GM12878 (cell line): ENCODE measurements around the gene ACTL6B. TPM values are rescaled to one million over a fixed set of nuclear protein-coding genes. Genes with fewer than 3 reads are reported as not detected.

Source experiments
- ATAC-seq: fragments of 200-7000 bp; cut with Tn5 transposase; 3 replicates; pipeline ENCODE4 v1.9.1; 2020; ENCODE audit warnings: mild to moderate bottlenecking, moderate library complexity
- BruUV-seq: library from RNA; stranded (reverse); fragments of 400-500 nt; replicated peaks from 2 replicates; lab custom pipeline; 2021; lab: Mats Ljungman, UMichigan
- CTCF ChIA-PET: fragments of 300-600 bp; sonication (Branson Sonifier 250); formaldehyde crosslinking; extraction: SDS; loops from one replicate; lab custom pipeline; 2021; ENCODE audit warnings: inconsistent platforms; lab: Yijun Ruan, JAX
- POLR2A ChIA-PET: fragments of 350-600 bp; formaldehyde crosslinking; extraction: SDS; loops from one replicate; lab custom pipeline; 2021; ENCODE audit warnings: inconsistent platforms; lab: Charles Lee
- RAD21 ChIA-PET: fragments of 300-600 bp; sonication (Branson Sonifier 250); formaldehyde crosslinking; loops from one replicate; lab custom pipeline; 2023; ENCODE audit warnings: antibody characterized with exemption; ENCODE audit not compliant: unreplicated experiment; lab: Charles Lee
- SMC1A ChIA-PET: fragments of 300-600 bp; sonication (Branson Sonifier 250); formaldehyde crosslinking; loops from one replicate; lab custom pipeline; 2023; ENCODE audit not compliant: unreplicated experiment, uncharacterized antibody; lab: Charles Lee
- DNase-seq: peaks from one replicate; pipeline ENCODE4 v3.0.0-alpha.2; 2011; ENCODE audit warnings: low read depth, low spot score
- FAIRE-seq: peaks from 3 replicates; lab custom pipeline; 2011; peaks lifted over from hg19 to GRCh38; lab: Jason Lieb, UNC
- H2AFZ ChIP-seq: 2 replicates; pipeline ENCODE4 v1.6.0; 2011; ENCODE audit warnings: low read depth, low read length, control low read depth; ENCODE audit not compliant: control insufficient read depth
- H3K27ac ChIP-seq: 2 replicates; pipeline ENCODE4 v1.5.1; 2011; ENCODE audit warnings: control low read depth; ENCODE audit not compliant: control insufficient read depth, insufficient read depth
- H3K27me3 ChIP-seq, 2 experiments: replicated peaks in 1 of 2; 2 replicates each; pipeline versions ENCODE4 v1.6.0 to v1.6.1; 2011; ENCODE audit warnings: low read length in 1 of 2; ENCODE audit not compliant: control insufficient read depth in 2 of 2, insufficient read depth in 2 of 2
- H3K36me3 ChIP-seq, 2 experiments: 2 replicates each; pipeline ENCODE4 v1.5.1; 2011; ENCODE audit warnings: low read length in 1 of 2; ENCODE audit not compliant: control insufficient read depth in 2 of 2, insufficient read depth in 2 of 2
- H3K4me1 ChIP-seq: 2 replicates; pipeline ENCODE4 v1.6.1; 2011; ENCODE audit warnings: mild to moderate bottlenecking, low read length, moderate library complexity, mixed read lengths; ENCODE audit not compliant: control insufficient read depth, insufficient read depth
- H3K4me2 ChIP-seq: 2 replicates; pipeline ENCODE4 v1.6.0; 2011; ENCODE audit warnings: control low read depth; ENCODE audit not compliant: control insufficient read depth, insufficient read depth
- H3K4me3 ChIP-seq: fragments of 200-600 bp; sonication (generic); 2 replicates; pipeline ENCODE4 v1.5.1; 2016
- H3K79me2 ChIP-seq: 2 replicates; pipeline ENCODE4 v1.6.0; 2011; ENCODE audit warnings: low read length; ENCODE audit not compliant: control insufficient read depth, insufficient read depth
- H3K9ac ChIP-seq: 2 replicates; pipeline ENCODE4 v1.8.0; 2011; ENCODE audit warnings: low read length, control low read depth, mixed read lengths; ENCODE audit not compliant: control insufficient read depth, insufficient read depth
- H3K9me3 ChIP-seq: replicated peaks from 3 replicates; pipeline ENCODE4 v1.5.1; 2011; ENCODE audit warnings: mild to moderate bottlenecking, low read length; ENCODE audit not compliant: control insufficient read depth, insufficient read depth
- H4K20me1 ChIP-seq: 2 replicates; pipeline ENCODE4 v1.6.0; 2011; ENCODE audit not compliant: control insufficient read depth, insufficient read depth
- ASH2L ChIP-seq: fragments of 300-600, 200-600 bp; sonication (generic); IDR thresholded peaks from 2 replicates; pipeline ENCODE4 v1.6.1; 2017; ENCODE audit warnings: low read depth, mild to moderate bottlenecking, borderline replicate concordance
- CEBPB ChIP-seq, 2 experiments: fragments of 150-350 bp in 1 of 2; IDR thresholded peaks; 2 replicates each; pipeline ENCODE4 v1.6.1; 2012 to 2014; ENCODE audit warnings: low read depth in 2 of 2, low read length in 2 of 2, borderline replicate concordance in 1 of 2, inconsistent platforms in 1 of 2
- CREM ChIP-seq: IDR thresholded peaks from 2 replicates; pipeline ENCODE4 v1.6.1; 2014; ENCODE audit warnings: antibody characterized with exemption, low read depth
- EED ChIP-seq: sonication (generic); IDR thresholded peaks from 2 replicates; pipeline ENCODE4 v1.6.1; 2016; ENCODE audit warnings: antibody characterized with exemption, low read depth
- FOS ChIP-seq: IDR thresholded peaks from 3 replicates; pipeline ENCODE4 v1.6.1; 2011; ENCODE audit warnings: borderline replicate concordance; ENCODE audit not compliant: insufficient read length; ENCODE audit errors: extremely low read depth
- HDGF ChIP-seq: fragments of 450-650 bp; IDR thresholded peaks from 2 replicates; pipeline ENCODE4 v1.6.1; 2016; ENCODE audit warnings: antibody characterized with exemption
- KDM1A ChIP-seq: fragments of 200-600 bp; sonication (generic); IDR thresholded peaks from 2 replicates; pipeline ENCODE4 v1.6.1; 2016; ENCODE audit warnings: borderline replicate concordance
- MEF2B ChIP-seq: fragments of 450-650 bp; IDR thresholded peaks from 2 replicates; pipeline ENCODE4 v1.6.1; 2018; ENCODE audit warnings: mild to moderate bottlenecking, moderate library complexity; ENCODE audit not compliant: partially characterized antibody, poor library complexity, severe bottlenecking
- NRF1 ChIP-seq: conservative IDR thresholded peaks from 2 replicates; pipeline ENCODE4 v1.6.1; 2011; ENCODE audit warnings: mild to moderate bottlenecking, low read depth, low read length, improper control_type of control experiment
- PAX5 ChIP-seq: IDR thresholded peaks from 2 replicates; pipeline ENCODE4 v1.6.1; 2011; ENCODE audit warnings: low read depth, low read length, borderline replicate concordance
- POU2F2 ChIP-seq: IDR thresholded peaks from 3 replicates; pipeline ENCODE4 v1.6.1; 2011; ENCODE audit warnings: low read depth, mild to moderate bottlenecking, low read length, borderline replicate concordance
- PRDM15 ChIP-seq: fragments of 450-650 bp; formaldehyde crosslinking; IDR thresholded peaks from 2 replicates; pipeline ENCODE4 v1.4.0; 2020; ENCODE audit warnings: mild to moderate bottlenecking, moderate library complexity
- SREBF2 ChIP-seq: IDR thresholded peaks from 2 replicates; pipeline ENCODE4 v1.6.1; 2012; ENCODE audit warnings: mild to moderate bottlenecking, low read length
- STAT1 ChIP-seq: fragments of 450-650 bp; conservative IDR thresholded peaks from 2 replicates; pipeline ENCODE4 v1.6.1; 2014; ENCODE audit warnings: antibody characterized with exemption, mild to moderate bottlenecking
- TARDBP ChIP-seq: IDR thresholded peaks from 2 replicates; pipeline ENCODE4 v1.6.1; 2016; ENCODE audit warnings: borderline replicate concordance
- TCF3 ChIP-seq: IDR thresholded peaks from 2 replicates; pipeline ENCODE4 v1.6.1; 2012; ENCODE audit warnings: low read depth, mild to moderate bottlenecking, low read length, borderline replicate concordance; ENCODE audit not compliant: insufficient read depth
- YBX1 ChIP-seq: fragments of 450-650 bp; IDR thresholded peaks from 2 replicates; pipeline ENCODE4 v1.6.1; 2016; ENCODE audit warnings: antibody characterized with exemption
- ZBTB4 ChIP-seq: fragments of 450-650 bp; formaldehyde crosslinking; IDR thresholded peaks from 2 replicates; pipeline ENCODE4 v1.4.0; 2022; ENCODE audit warnings: mild to moderate bottlenecking, moderate library complexity
- WGBS: methylation state at CpG from one replicate; pipeline ENCODE4 v1.1.6; 2016; ENCODE audit warnings: low lambda C conversion rate; ENCODE audit not compliant: insufficient replicate concordance, insufficient coverage; ENCODE audit errors: missing lambda C conversion rate; 5-methylcytosine and 5-hydroxymethylcytosine counted together
- in situ Hi-C: fragments of 300-500 bp; cut with MboI; formaldehyde crosslinking; loops from 9 replicates; pipeline ENCODE4 v1.14.3; 2018; ENCODE audit warnings: mixed read lengths
- intact Hi-C: fragments of 100-400 bp; cut with micrococcal nuclease; formaldehyde crosslinking; loops from one replicate; pipeline ENCODE4 v1.14.2; 2022; ENCODE audit not compliant: unreplicated experiment
- polyA plus RNA-seq, 11 experiments: library from polyadenylated mRNA; depleted of rRNA in 4 of 11; unstranded in 6 of 11; stranded (reverse) in 5 of 11; fragments of >200 nt; fragmentation: Nextera tagmentation in 4 of 11; fragmentation: Illumina TruSeq in 1 of 11; extraction: Ambion mirVana in 4 of 11; extraction: Trizol in 1 of 11; gene quantifications; 1 replicate in 1 of 11; 2 replicates in 10 of 11; pipeline versions ENCODE4 v1.2.1 to v1.2.3, GENCODE V29; 2011 to 2016; ENCODE audit warnings: inconsistent platforms in 2 of 11, missing spikeins in 2 of 11, low read depth in 1 of 11
- total RNA-seq, 4 experiments: library from RNA; depleted of rRNA in 3 of 4; stranded (reverse); fragments of >200 nt in 3 of 4; fragmentation: Illumina TruSeq in 1 of 4; extraction: Trizol in 1 of 4; gene quantifications; 2 replicates each; pipeline versions ENCODE4 v1.2.1 to v1.2.3, GENCODE V29; 2013 to 2021

The ACTL6B gene
- total and polyA plus RNA-seq, 10 of the 15 experiments (the other 5 are each of a cell fraction or from before 2014, with no cell fraction given) = not detected

GRCh38 chr7:100626530-100627237 lies 29.6 kb downstream of the ACTL6B start (continued):
- no peak for TF ChIP-seq TCF3
- no peak for TF ChIP-seq HDGF
- no peak for TF ChIP-seq KDM1A
- no peak for TF ChIP-seq NRF1
- TF ChIP-seq POU2F2 = peak; percentile 68; the same call in 2 of the 3 replicates
- TF ChIP-seq CREM = 0 out of 2 replicates have a peak, but pooled peaks have one; percentile 21
- no peak for TF ChIP-seq ASH2L
- no peak for TF ChIP-seq PAX5
- TF ChIP-seq MEF2B = no peak

- in situ Hi-C loops (no loop called here), intact Hi-C loops (no loop called here)
- H3K4me3 ChIP-seq = peak overlapping the region; percentile 54; the same call in 1 of the 2 replicates
- ChIA-PET RAD21 (no interaction called here), CTCF (interaction anchor here (0.9 kb wide), 1 partner anchor 80 kb away, joined by 4 read pairs; the partner anchor contains the start of gene POP7), SMC1A (interaction anchor here (2.1 kb wide), 1 partner anchor 13 kb away, joined by 6 read pairs; the partner anchor contains the start of gene MOSPD3), POLR2A (no interaction called here)
- H4K20me1 ChIP-seq = no peaks in the 10 kb centered on the region
- peak overlapping the region; percentile 48; the same call in 1 of the 2 replicates for H3K4me2 ChIP-seq
- no TSS peak for BruUV-seq
- no peaks in the 10 kb centered on the region for H3K79me2 ChIP-seq
- H3K9ac ChIP-seq = no peak overlapping the region
- no peak for DNase-seq
- no peak for FAIRE-seq
- H3K36me3 ChIP-seq = no peaks in the 10 kb centered on the region
- 0% methylated on average over 3 of the region's 3 CpGs for WGBS
- H3K27ac ChIP-seq = no peak overlapping the region
- H3K4me1 ChIP-seq = peaks cover 7% of the 10 kb centered on the region
- H3K9me3 ChIP-seq = no peaks in the 10 kb centered on the region
- no peaks in the 10 kb centered on the region; a peak in 1 of 4 replicates for H3K27me3 ChIP-seq
- H2AFZ ChIP-seq = no peak overlapping the region
- ATAC-seq = no peak
- TF ChIP-seq CEBPB (IDR thresholded peaks at IDR 0.05; ENCODE audit: borderline replicate concordance in 1 of 2, low read depth in 2 of 2, low read length in 2 of 2) = no peak
- no peak for TF ChIP-seq TARDBP
- no peak for TF ChIP-seq PRDM15
- no peak for TF ChIP-seq FOS
- TF ChIP-seq STAT1 = no peak
- TF ChIP-seq KDM1A = no peak
- TF ChIP-seq EED = no peak
- no peak for TF ChIP-seq YBX1
- no peak for TF ChIP-seq SREBF2
- TF ChIP-seq ZBTB4 (CRISPR knock-in tag) = no peak
These were observed 30.2 kb downstream of the ACTL6B start for GRCh38 chr7:100626055-100626454.
